Prostate gland (tissue), 2 donors: ENCODE data around the gene GOLGA6L7. TPM values are rescaled to one million over a fixed set of nuclear protein-coding genes. Genes with fewer than 3 reads are reported as not detected.

ENCODE experiments used
- DNase-seq: peaks from one replicate; pipeline ENCODE4 v3.0.0-alpha.2; 2019; ENCODE audit warnings: low spot score
- H3K27ac ChIP-seq, 2 donors: fragments of 200-600 bp; sonication (generic); 2 replicates each; pipeline ENCODE4 v1.5.1; 2017 to 2019
- H3K27me3 ChIP-seq: fragments of 200-600 bp; sonication (generic); replicated peaks from 2 replicates; pipeline ENCODE4 v1.5.1; 2019; ENCODE audit not compliant: insufficient read depth
- H3K36me3 ChIP-seq, 2 donors: fragments of 200-600 bp; sonication (generic); 1 replicate in 1 of 2; 2 replicates in 1 of 2; pipeline versions ENCODE4 v1.5.1 to v1.8.1; 2017 to 2019
- H3K4me1 ChIP-seq: fragments of 200-600 bp; sonication (generic); replicated peaks from 2 replicates; pipeline ENCODE4 v1.5.1; 2019
- H3K4me3 ChIP-seq, 2 donors: fragments of 200-600 bp; sonication (generic); 2 replicates each; pipeline ENCODE4 v1.5.1; 2017 to 2019
- H3K9me3 ChIP-seq: fragments of 200-600 bp; sonication (generic); 2 replicates; pipeline ENCODE4 v1.5.1; 2017
- POLR2A ChIP-seq: fragments of 450-650 bp; IDR thresholded peaks from one replicate; pipeline ENCODE4 v1.6.1; 2016; ENCODE audit warnings: antibody characterized with exemption, mild to moderate bottlenecking
- POLR2AphosphoS5 ChIP-seq: sonication (generic); formaldehyde crosslinking; IDR thresholded peaks from one replicate; pipeline ENCODE4 v1.6.1; 2017; ENCODE audit warnings: antibody characterized with exemption
- WGBS: methylation state at CpG from one replicate; pipeline ENCODE4 v1.1.5; 2018; 5-methylcytosine and 5-hydroxymethylcytosine counted together
- intact Hi-C: fragments of 100-400 bp; cut with DNase I; formaldehyde crosslinking; loops from one replicate; pipeline ENCODE4 v1.14.2; 2022
- total RNA-seq, 2 donors: library from RNA; depleted of rRNA; stranded (reverse); fragments of >200 nt; gene quantifications; one replicate each; pipeline ENCODE4 v1.1.0, GENCODE V29; 2016
- TF ChIP-seq, protein P1 (sequence below), 4 experiments: fragments of 200-600 bp in 2 of 4; fragments of 450-650 bp in 2 of 4; sonication (generic) in 2 of 4; IDR thresholded peaks; 1 replicate in 3 of 4; 2 replicates in 1 of 4; pipeline ENCODE4 v1.5.1; 2016 to 2019; ENCODE audit warnings: antibody characterized with exemption in 4 of 4, mild to moderate bottlenecking in 2 of 4, moderate library complexity in 2 of 4

The GOLGA6L7 gene
- total RNA-seq, 2 donors from 2014 or later = 2.7 TPM; not detected in 1

DNA sequence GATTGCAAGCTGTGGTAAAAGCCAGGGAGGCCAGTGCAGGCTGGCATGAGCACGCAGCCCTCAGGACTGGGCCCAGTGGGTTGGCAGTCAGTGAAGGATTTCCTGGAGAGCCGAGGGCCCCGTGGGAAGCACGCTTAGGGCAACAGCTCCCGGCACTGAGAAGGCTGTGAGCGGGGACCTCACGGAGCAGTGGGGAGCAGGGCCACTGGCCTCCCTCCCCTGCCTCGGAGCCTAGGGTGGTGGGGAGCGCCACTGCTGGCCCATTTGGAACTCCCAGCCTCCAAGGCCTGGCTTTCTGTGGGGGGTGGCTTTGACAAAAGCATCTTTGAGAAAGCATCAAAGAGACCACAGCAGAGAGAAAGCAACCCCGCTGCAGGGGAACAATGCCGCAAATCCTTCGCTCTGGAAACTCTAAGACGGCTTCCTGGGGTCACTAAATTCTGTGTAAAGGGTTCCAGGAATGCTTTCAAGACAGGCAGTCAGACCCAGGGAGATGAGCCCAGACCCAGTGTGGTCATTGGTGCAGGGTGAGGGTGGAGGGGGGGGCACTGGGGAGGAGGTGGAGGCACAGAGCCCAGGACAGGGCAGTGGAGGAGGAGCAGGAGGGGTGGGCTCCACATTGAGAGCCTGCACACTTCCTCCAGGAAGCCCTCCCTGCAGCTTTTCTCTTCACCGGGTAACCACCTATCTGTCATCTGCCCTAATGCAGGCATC lies 27.8 kb upstream of the GOLGA6L7 start:
- Histone ChIP-seq H3K9me3 (no peaks in the 10 kb centered on the region), H3K4me1 (no peaks in the 10 kb centered on the region), H3K4me3 (no peak overlapping the region), H3K36me3 (no peaks in the 10 kb centered on the region), H3K27ac (no peak overlapping the region), H3K27me3 (no peaks in the 10 kb centered on the region)
- TF ChIP-seq, protein P1, sequence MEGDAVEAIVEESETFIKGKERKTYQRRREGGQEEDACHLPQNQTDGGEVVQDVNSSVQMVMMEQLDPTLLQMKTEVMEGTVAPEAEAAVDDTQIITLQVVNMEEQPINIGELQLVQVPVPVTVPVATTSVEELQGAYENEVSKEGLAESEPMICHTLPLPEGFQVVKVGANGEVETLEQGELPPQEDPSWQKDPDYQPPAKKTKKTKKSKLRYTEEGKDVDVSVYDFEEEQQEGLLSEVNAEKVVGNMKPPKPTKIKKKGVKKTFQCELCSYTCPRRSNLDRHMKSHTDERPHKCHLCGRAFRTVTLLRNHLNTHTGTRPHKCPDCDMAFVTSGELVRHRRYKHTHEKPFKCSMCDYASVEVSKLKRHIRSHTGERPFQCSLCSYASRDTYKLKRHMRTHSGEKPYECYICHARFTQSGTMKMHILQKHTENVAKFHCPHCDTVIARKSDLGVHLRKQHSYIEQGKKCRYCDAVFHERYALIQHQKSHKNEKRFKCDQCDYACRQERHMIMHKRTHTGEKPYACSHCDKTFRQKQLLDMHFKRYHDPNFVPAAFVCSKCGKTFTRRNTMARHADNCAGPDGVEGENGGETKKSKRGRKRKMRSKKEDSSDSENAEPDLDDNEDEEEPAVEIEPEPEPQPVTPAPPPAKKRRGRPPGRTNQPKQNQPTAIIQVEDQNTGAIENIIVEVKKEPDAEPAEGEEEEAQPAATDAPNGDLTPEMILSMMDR (IDR thresholded peaks at IDR 0.05) = no peak
- no peak for TF ChIP-seq POLR2AphosphoS5
- no peak for TF ChIP-seq POLR2A
- WGBS = 81% methylated on average over 14 of the region's 14 CpGs
- intact Hi-C loops = loop anchor here (10.0 kb wide), 1 partner anchor 59 kb away; no protein-coding TSS in a partner anchor
- DNase-seq = no peak

DNA sequence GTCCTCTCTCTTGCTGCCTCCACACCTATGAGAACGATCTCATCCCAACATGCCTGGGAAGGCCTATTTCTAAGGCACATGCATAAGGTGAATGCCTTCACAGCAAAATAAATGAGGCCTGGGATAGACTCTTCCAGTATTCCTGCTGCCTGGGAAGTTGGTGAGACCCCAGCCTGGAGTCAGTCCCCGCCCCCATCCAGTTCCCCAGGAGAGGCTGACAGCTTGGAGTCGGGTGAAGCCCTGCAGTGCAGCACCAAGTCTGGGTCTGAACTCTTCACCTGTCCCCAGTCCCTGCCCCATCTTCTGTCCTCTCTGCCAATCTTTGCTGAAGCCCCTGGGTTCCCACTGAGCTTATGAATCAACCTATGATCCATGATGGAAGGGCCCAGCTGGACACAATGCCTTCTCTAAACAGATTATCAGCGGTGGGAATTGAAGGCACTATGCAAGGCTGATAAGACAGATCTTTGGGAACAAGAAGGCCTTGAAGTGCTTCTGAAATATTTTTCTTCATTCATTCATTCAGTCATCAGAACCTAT lies 27.1 kb upstream of the GOLGA6L7 start:
- intact Hi-C loops = loop anchor here (2.0 to 10.0 kb wide), 2 partner anchors 59 to 207 kb away; no protein-coding TSS in a partner anchor
- DNase-seq = no peak
- 92% methylated on average over 4 of the region's 4 CpGs for WGBS
- Histone ChIP-seq H3K4me3 (no peak overlapping the region), H3K27me3 (no peaks in the 10 kb centered on the region), H3K27ac (no peak overlapping the region), H3K4me1 (no peaks in the 10 kb centered on the region), H3K9me3 (no peaks in the 10 kb centered on the region), H3K36me3 (no peaks in the 10 kb centered on the region)
- TF ChIP-seq, protein P1 (IDR thresholded peaks at IDR 0.05) = no peak
- TF ChIP-seq POLR2A (no peak), POLR2AphosphoS5 (no peak)

DNA sequence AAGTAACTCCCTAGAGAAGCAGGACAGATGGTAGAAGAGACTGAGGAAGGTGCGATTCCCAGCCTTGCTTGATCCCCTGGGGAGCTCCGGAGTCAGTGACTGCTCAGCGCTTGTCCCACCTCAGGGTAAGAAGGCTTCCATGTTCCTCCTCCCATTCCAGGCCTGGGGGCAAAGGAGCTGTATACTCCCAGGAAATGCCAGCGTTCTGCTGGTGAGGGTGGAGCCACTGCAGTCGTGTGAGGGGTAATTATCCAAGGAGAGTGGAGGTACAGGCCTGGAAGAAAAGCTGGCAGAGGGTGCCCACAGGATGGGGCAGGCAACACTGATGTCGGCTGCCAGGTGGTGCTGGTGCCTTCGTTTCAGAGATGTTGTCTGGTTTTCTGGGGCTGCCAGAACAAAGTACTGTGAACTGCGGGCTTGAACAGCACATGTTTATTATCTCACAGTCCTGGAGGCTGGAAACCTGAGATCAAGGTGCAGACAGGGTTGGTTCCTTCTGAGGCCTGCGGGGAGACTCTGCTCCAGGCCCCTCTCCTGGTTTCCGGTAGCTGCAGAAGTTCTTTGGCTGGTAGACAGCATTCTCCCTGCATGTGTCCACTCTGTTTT lies 25.2 kb upstream of the GOLGA6L7 start:
- no peak for DNase-seq
- Histone ChIP-seq H3K27ac (no peak overlapping the region), H3K4me1 (no peaks in the 10 kb centered on the region), H3K4me3 (no peak overlapping the region), H3K27me3 (no peaks in the 10 kb centered on the region), H3K9me3 (no peaks in the 10 kb centered on the region), H3K36me3 (no peaks in the 10 kb centered on the region)
- 38% methylated on average over 10 of the region's 10 CpGs for WGBS
- no peak for TF ChIP-seq POLR2A
- TF ChIP-seq, protein P1 (IDR thresholded peaks at IDR 0.05) = no peak
- no peak for TF ChIP-seq POLR2AphosphoS5
- intact Hi-C loops = loop anchor here (2.0 to 10.0 kb wide), 2 partner anchors 61 to 209 kb away; no protein-coding TSS in a partner anchor

DNA sequence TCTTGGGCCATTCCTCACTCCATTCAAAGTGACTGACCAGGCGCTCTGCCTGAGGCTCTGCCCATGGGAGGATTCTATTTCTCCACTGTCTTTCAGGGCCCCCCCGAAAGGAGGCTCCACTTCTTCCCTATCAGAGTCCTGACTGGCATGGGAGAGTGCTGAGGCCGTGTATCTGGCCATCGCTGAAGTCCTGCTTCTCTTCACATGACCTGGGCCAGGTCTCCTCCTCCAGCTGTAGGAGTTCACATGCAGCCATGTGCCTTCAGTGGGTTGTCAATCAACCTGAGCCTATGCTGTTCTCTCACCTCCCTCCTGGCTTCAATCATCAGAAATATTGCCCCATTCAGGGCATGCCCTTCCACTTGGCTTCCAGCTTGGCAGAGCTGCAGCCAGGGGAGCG lies 24.6 kb upstream of the GOLGA6L7 start:
- no peak for TF ChIP-seq POLR2AphosphoS5
- TF ChIP-seq, protein P1 (IDR thresholded peaks at IDR 0.05) = no peak
- TF ChIP-seq POLR2A = no peak
- Histone ChIP-seq H3K9me3 (no peaks in the 10 kb centered on the region), H3K36me3 (no peaks in the 10 kb centered on the region), H3K27me3 (no peaks in the 10 kb centered on the region), H3K4me1 (no peaks in the 10 kb centered on the region), H3K4me3 (no peak overlapping the region), H3K27ac (no peak overlapping the region)
- no peak for DNase-seq
- 95% methylated on average over 5 of the region's 5 CpGs for WGBS
- intact Hi-C loops = loop anchor here (10.0 kb wide), 1 partner anchor 62 kb away; no protein-coding TSS in a partner anchor
